HCT116 (cell line): ENCODE results near the gene KYNU. TPM values are rescaled to one million over a fixed set of nuclear protein-coding genes. Genes with fewer than 3 reads are reported as not detected.

Experiments
- ATAC-seq: fragments of 200-7000 bp; cut with Tn5 transposase; 2 replicates; pipeline ENCODE4 v1.9.1; 2020; ENCODE audit warnings: mild to moderate bottlenecking, moderate library complexity
- BruUV-seq: library from RNA; stranded (reverse); fragments of 400-500 nt; replicated peaks from 2 replicates; lab custom pipeline; 2021; lab: Mats Ljungman, UMichigan
- CTCF ChIA-PET: fragments of 300-600 bp; sonication (Branson Sonifier 250); formaldehyde crosslinking; loops from one replicate; lab custom pipeline; 2021; ENCODE audit warnings: antibody characterized with exemption; lab: Charles Lee
- POLR2A ChIA-PET: fragments of 300-600, 350-600 bp; sonication (Branson Sonifier 250); formaldehyde crosslinking; loops from one replicate; lab custom pipeline; 2021; ENCODE audit warnings: antibody characterized with exemption; lab: Charles Lee
- RAD21 ChIA-PET, 2 experiments: fragments of 300-600 bp; sonication (Branson Sonifier 250); formaldehyde crosslinking; loops; one replicate each; lab custom pipeline; 2023; ENCODE audit warnings: low total read pairs in 2 of 2; ENCODE audit not compliant: uncharacterized antibody in 2 of 2, unreplicated experiment in 2 of 2, low non-redundant PET in 1 of 2; lab: Charles Lee
- DNase-seq: peaks from one replicate; pipeline ENCODE4 v3.0.0-alpha.2; 2010; ENCODE audit warnings: low read depth, low spot score
- H2AFZ ChIP-seq: fragments of 200-600 bp; shearing (Covaris generic), sonication (generic); 2 replicates; pipeline ENCODE4 v1.6.1; 2017; ENCODE audit warnings: low read depth, mixed run types, mixed read lengths, antibody characterized with exemption, low read length; ENCODE audit not compliant: poor library complexity, severe bottlenecking
- H3K27ac ChIP-seq: 2 replicates; pipeline ENCODE4 v1.5.1; 2012; ENCODE audit warnings: low read depth, low read length
- H3K27me3 ChIP-seq: fragments of 200-600 bp; sonication (generic); 2 replicates; pipeline ENCODE4 v1.6.1; 2016; ENCODE audit warnings: mixed run types, low read length, mixed read lengths; ENCODE audit not compliant: insufficient read depth
- H3K36me3 ChIP-seq, 2 experiments: fragments of 200-500 bp in 1 of 2; fragments of 200-600 bp in 1 of 2; sonication (Bioruptor generic) in 1 of 2; sonication (generic) in 1 of 2; 2 replicates each; pipeline versions ENCODE4 v1.5.1 to v1.6.1; 2014 to 2016; ENCODE audit warnings: low read length in 2 of 2, inconsistent platforms in 1 of 2, mixed read lengths in 1 of 2, mixed run types in 1 of 2; ENCODE audit not compliant: insufficient read depth in 2 of 2, control insufficient read depth in 1 of 2
- H3K4me1 ChIP-seq, 2 experiments: fragments of 200-600 bp in 1 of 2; sonication (generic) in 1 of 2; 2 replicates each; pipeline versions ENCODE4 v1.5.1 to v1.6.1; 2012 to 2017; ENCODE audit warnings: low read length in 2 of 2, inconsistent platforms in 1 of 2, mild to moderate bottlenecking in 1 of 2, mixed read lengths in 1 of 2, mixed run types in 1 of 2, moderate library complexity in 1 of 2; ENCODE audit not compliant: insufficient read depth in 2 of 2, control insufficient read depth in 1 of 2
- H3K4me2 ChIP-seq: fragments of 200-600 bp; sonication (generic); 2 replicates; pipeline ENCODE4 v1.6.1; 2017; ENCODE audit warnings: mixed run types, low read length, mixed read lengths
- H3K4me3 ChIP-seq, 2 experiments: fragments of 200-600 bp in 1 of 2; sonication (generic) in 1 of 2; replicated peaks in 1 of 2; 2 replicates each; pipeline ENCODE4 v1.5.1; 2011 to 2016; ENCODE audit warnings: low read length in 2 of 2, control low read depth in 1 of 2, low read depth in 1 of 2, mild to moderate bottlenecking in 1 of 2, mixed read lengths in 1 of 2, mixed run types in 1 of 2
- H3K79me2 ChIP-seq: fragments of 200-600 bp; sonication (generic); 2 replicates; pipeline ENCODE4 v1.6.1; 2017; ENCODE audit warnings: mild to moderate bottlenecking, mixed run types, low read length, moderate library complexity, mixed read lengths; ENCODE audit not compliant: insufficient read depth
- H3K9ac ChIP-seq: fragments of 200-600 bp; sonication (generic); 2 replicates; pipeline ENCODE4 v1.6.1; 2016; ENCODE audit warnings: low read length, mixed read lengths
- H3K9me2 ChIP-seq: fragments of 200-600 bp; sonication (generic), shearing (Covaris generic); 2 replicates; pipeline ENCODE4 v1.6.1; 2017; ENCODE audit warnings: mixed run types, mild to moderate bottlenecking, moderate library complexity; ENCODE audit not compliant: insufficient read depth
- H3K9me3 ChIP-seq, 2 experiments: fragments of 200-500 bp in 1 of 2; fragments of 200-600 bp in 1 of 2; sonication (Bioruptor generic) in 1 of 2; sonication (generic) in 1 of 2; 2 replicates each; pipeline ENCODE4 v1.6.1; 2014 to 2017; ENCODE audit warnings: low read length in 2 of 2, mixed read lengths in 2 of 2, inconsistent platforms in 1 of 2, low read depth in 1 of 2, mild to moderate bottlenecking in 1 of 2, mixed run types in 1 of 2, moderate library complexity in 1 of 2; ENCODE audit not compliant: control insufficient read depth in 1 of 2, insufficient read depth in 1 of 2
- H4K20me1 ChIP-seq: fragments of 200-600 bp; sonication (generic), shearing (Covaris generic); 2 replicates; pipeline ENCODE4 v1.6.1; 2017; ENCODE audit warnings: mixed run types, mild to moderate bottlenecking, moderate library complexity; ENCODE audit not compliant: insufficient read depth
- ATF3 ChIP-seq: IDR thresholded peaks from 2 replicates; pipeline ENCODE4 v1.6.1; 2012
- CEBPB ChIP-seq: IDR thresholded peaks from 2 replicates; pipeline ENCODE4 v1.6.1; 2012; ENCODE audit warnings: low read depth
- EZH2phosphoT487 ChIP-seq: fragments of 200-600 bp; IDR thresholded peaks from 2 replicates; pipeline ENCODE4 v1.6.1; 2018; ENCODE audit warnings: antibody characterized with exemption, borderline replicate concordance
- FOSL1 ChIP-seq: IDR thresholded peaks from 2 replicates; pipeline ENCODE4 v1.6.1; 2012; ENCODE audit warnings: low read depth
- POLR2A ChIP-seq: IDR thresholded peaks from 2 replicates; pipeline ENCODE4 v1.7.0; 2011; ENCODE audit warnings: borderline replicate concordance; ENCODE audit not compliant: insufficient read depth, insufficient read length; ENCODE audit errors: extremely low read depth
- POLR2AphosphoS5 ChIP-seq: IDR thresholded peaks from 2 replicates; pipeline ENCODE4 v1.6.1; 2011; ENCODE audit warnings: mild to moderate bottlenecking, low read depth, low read length, moderate library complexity
- SIN3A ChIP-seq: IDR thresholded peaks from 2 replicates; pipeline ENCODE4 v1.6.1; 2012; ENCODE audit warnings: low read depth
- SP1 ChIP-seq: IDR thresholded peaks from 2 replicates; pipeline ENCODE4 v1.6.1; 2012; ENCODE audit warnings: low read depth
- ZBTB33 ChIP-seq: IDR thresholded peaks from 2 replicates; pipeline ENCODE4 v1.6.1; 2011; ENCODE audit warnings: mild to moderate bottlenecking, low read length, moderate library complexity; ENCODE audit not compliant: insufficient replicate concordance; ENCODE audit errors: extremely low read depth
- intact Hi-C: fragments of 100-400 bp; cut with micrococcal nuclease; formaldehyde crosslinking; loops from 2 replicates; pipeline ENCODE4 v1.10.0; 2022
- total RNA-seq: library from RNA; stranded (reverse); gene quantifications from one replicate; pipeline ENCODE4 v1.2.1, GENCODE V29; 2021; ENCODE audit not compliant: unreplicated experiment

The KYNU gene
- total RNA-seq, 1 experiment from 2014 or later, result 0.22 TPM

GRCh38 chr2:142874293-142874814 lies 3.1 kb upstream of the KYNU start:
- Histone ChIP-seq H3K4me3 (no peak overlapping the region), H3K9ac (no peak overlapping the region), H3K4me2 (no peak overlapping the region), H3K9me2 (no peaks in the 10 kb centered on the region), H4K20me1 (no peaks in the 10 kb centered on the region), H3K9me3 (no peaks in the 10 kb centered on the region), H3K36me3 (no peaks in the 10 kb centered on the region), H3K27me3 (no peaks in the 10 kb centered on the region), H3K27ac (no peak overlapping the region), H2AFZ (no peak overlapping the region), H3K79me2 (no peaks in the 10 kb centered on the region), H3K4me1 (0 out of 4 replicates have a peak, but pooled peaks cover 0 to 3% of the 10 kb centered on the region in 2 experiments)
- ATAC-seq, result no peak
- intact Hi-C loops, result no loop called here
- ChIA-PET CTCF (no interaction called here), RAD21 (no interaction called here), POLR2A (no interaction called here)
- no peak for TF ChIP-seq POLR2AphosphoS5
- TF ChIP-seq CEBPB, result 0 out of 2 replicates have a peak, but pooled peaks have one; percentile 33
- no peak for DNase-seq
- BruUV-seq, result no TSS peak

GRCh38 chr2:142875010-142875409 lies 2.5 kb upstream of the KYNU start:
- DNase-seq, result no peak
- intact Hi-C loops, result no loop called here
- Histone ChIP-seq H4K20me1 (no peaks in the 10 kb centered on the region), H3K27me3 (no peaks in the 10 kb centered on the region), H3K9me2 (no peaks in the 10 kb centered on the region), H3K9me3 (no peaks in the 10 kb centered on the region), H3K4me2 (no peak overlapping the region), H3K79me2 (no peaks in the 10 kb centered on the region), H3K4me3 (no peak overlapping the region), H3K36me3 (no peaks in the 10 kb centered on the region), H3K27ac (no peak overlapping the region), H2AFZ (no peak overlapping the region), H3K4me1 (0 out of 4 replicates have a peak, but pooled peaks cover 0 to 3% of the 10 kb centered on the region in 2 experiments), H3K9ac (no peak overlapping the region)
- RAD21 ChIA-PET, result no interaction called here
- ATAC-seq, result no peak
- POLR2A ChIA-PET, result no interaction called here
- CTCF ChIA-PET, result no interaction called here
- TF ChIP-seq POLR2A, result no peak
- no peak for TF ChIP-seq ZBTB33
- TF ChIP-seq FOSL1, result no peak
- TF ChIP-seq EZH2phosphoT487, result no peak
- TF ChIP-seq CEBPB, result no peak
- no peak for TF ChIP-seq SP1
- TF ChIP-seq SIN3A, result no peak
- no peak for TF ChIP-seq ATF3
- no TSS peak for BruUV-seq
